Measurements from ENCODE around the gene KIAA0232.

- TF ChIP-seq TAF1 (IDR thresholded peaks at IDR 0.05; ENCODE audit: borderline replicate concordance, low read depth, low read length) (no peak), POLR2A (IDR thresholded peaks at IDR 0.05; ENCODE audit: low read depth, low read length) (no peak)
Observed at GRCh38 chr4:6929339-6929811, 146.8 kb downstream of the KIAA0232 start.
